ENCODE measurements around the gene OR1L6.

Gene OR1L6

GRCh38 chr9:122788831-122789230 lies 46.7 kb downstream of the OR1L6 start, which contains the start of gene OR5C1:
TSS of gene OR5C1 (plus strand) at chr9:122788933. CDS start at chr9:122788933, 0 bp downstream.
- TF ChIP-seq CTCF (conservative IDR thresholded peaks at IDR 0.05): no peak
- no peak within 1 kb of the TSS for H3K27ac ChIP-seq

- H3K27ac ChIP-seq: no peak overlapping the region
- TF ChIP-seq CTCF (conservative IDR thresholded peaks at IDR 0.05): no peak
Observed at GRCh38 chr9:122789256-122790046, 47.3 kb downstream of the OR1L6 start.

GRCh38 chr9:122791872-122792669 lies 50.0 kb downstream of the OR1L6 start:
- TF ChIP-seq CTCF (conservative IDR thresholded peaks at IDR 0.05): no peak
- H3K27ac ChIP-seq: no peak overlapping the region

- H3K27ac ChIP-seq: no peak overlapping the region
- no peak; the same call in 1 of the 2 replicates for TF ChIP-seq CTCF (conservative IDR thresholded peaks at IDR 0.05)
Observed at GRCh38 chr9:122797316-122798063, 55.4 kb downstream of the OR1L6 start.

All from VCaP (cell line).